Stimulated activated naive CD8-positive, alpha-beta T cell treated with anti-CD3 and anti-CD28 coated beads, Interleukin-15, Interleukin-2, amounts not matched to agents 100 ng/mL and 50 ng/mL, for 24 hours (primary cell): ENCODE data around the gene AIFM3.

Experiments used
- H3K27ac Mint-ChIP-seq: one replicate; pipeline ENCODE4 v1.8.0; 2021; ENCODE audit warnings: mild to moderate bottlenecking, mixed read lengths
- H3K27me3 Mint-ChIP-seq: one replicate; pipeline ENCODE4 v1.8.0; 2021; ENCODE audit warnings: mixed read lengths
- H3K36me3 Mint-ChIP-seq: one replicate; pipeline ENCODE4 v1.8.0; 2021; ENCODE audit warnings: low read depth, mixed read lengths
- H3K4me1 Mint-ChIP-seq: one replicate; pipeline ENCODE4 v1.8.0; 2021; ENCODE audit warnings: low read depth, mixed read lengths
- H3K4me3 Mint-ChIP-seq: one replicate; pipeline ENCODE4 v1.8.0; 2021; ENCODE audit warnings: mild to moderate bottlenecking, mixed read lengths
- H3K9me3 Mint-ChIP-seq: one replicate; pipeline ENCODE4 v1.8.0; 2021; ENCODE audit warnings: mixed read lengths

AIFM3 gene

DNA sequence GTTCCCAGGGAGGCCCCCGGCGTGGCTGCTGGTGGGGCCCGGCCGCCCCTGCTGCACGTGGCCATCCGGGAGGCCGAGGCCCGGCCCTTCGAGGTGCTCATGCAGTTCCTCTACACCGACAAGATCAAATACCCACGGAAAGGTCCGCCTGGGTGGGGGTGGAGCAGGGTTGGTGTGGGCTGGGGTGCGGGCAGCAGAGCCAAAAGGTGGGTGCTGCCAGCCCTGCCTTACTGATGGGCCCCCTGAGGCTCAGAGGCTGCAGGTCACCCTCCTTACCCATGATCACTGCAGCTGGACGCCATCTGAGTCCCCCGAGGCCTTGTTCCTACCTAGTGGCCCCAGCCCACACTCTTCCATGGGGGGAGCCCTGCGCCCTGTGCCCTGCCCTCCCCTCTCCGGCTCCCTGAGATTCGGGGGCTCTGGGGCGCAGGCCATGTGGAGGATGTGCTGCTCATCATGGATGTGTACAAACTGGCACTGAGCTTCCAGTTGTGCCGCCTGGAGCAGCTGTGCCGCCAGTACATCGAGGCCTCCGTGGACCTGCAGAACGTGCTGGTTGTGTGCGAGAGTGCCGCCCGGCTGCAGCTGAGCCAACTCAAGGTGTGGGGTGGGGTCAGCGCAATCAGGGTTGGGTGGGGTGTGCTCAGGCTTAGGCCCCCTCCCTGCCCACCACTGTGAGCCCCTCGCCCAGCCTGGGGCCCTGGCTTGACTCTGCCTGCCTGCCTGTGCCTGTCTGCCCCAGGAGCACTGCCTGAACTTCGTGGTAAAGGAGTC lies 27.3 kb downstream of the AIFM3 start:
- peaks cover 6% of the 10 kb centered on the region for H3K36me3 Mint-ChIP-seq
- peaks cover 4% of the 10 kb centered on the region for H3K4me1 Mint-ChIP-seq
- H3K27ac Mint-ChIP-seq: no peak overlapping the region
- H3K27me3 Mint-ChIP-seq: no peaks in the 10 kb centered on the region
- no peaks in the 10 kb centered on the region for H3K9me3 Mint-ChIP-seq
- no peak overlapping the region for H3K4me3 Mint-ChIP-seq

DNA sequence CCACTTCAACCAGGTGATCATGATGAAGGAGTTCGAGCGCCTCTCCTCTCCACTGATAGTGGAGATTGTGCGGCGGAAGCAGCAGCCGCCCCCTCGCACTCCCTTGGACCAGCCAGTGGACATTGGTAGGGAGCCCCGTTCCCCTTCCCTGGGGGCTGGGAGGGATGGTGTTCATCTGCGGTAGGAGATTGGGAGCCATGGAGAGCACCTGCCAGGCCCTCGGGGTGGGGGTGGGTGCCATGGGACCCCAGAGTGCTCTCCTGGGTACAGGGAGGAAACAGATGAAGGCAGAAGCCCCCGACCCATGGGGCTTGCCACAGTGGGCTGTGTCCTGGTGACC lies 27.8 kb downstream of the AIFM3 start:
- no peak overlapping the region for H3K27ac Mint-ChIP-seq
- H3K4me3 Mint-ChIP-seq: no peak overlapping the region
- peaks cover 7% of the 10 kb centered on the region for H3K4me1 Mint-ChIP-seq
- H3K27me3 Mint-ChIP-seq: no peaks in the 10 kb centered on the region
- H3K36me3 Mint-ChIP-seq: peaks cover 6% of the 10 kb centered on the region
- H3K9me3 Mint-ChIP-seq: no peaks in the 10 kb centered on the region

DNA sequence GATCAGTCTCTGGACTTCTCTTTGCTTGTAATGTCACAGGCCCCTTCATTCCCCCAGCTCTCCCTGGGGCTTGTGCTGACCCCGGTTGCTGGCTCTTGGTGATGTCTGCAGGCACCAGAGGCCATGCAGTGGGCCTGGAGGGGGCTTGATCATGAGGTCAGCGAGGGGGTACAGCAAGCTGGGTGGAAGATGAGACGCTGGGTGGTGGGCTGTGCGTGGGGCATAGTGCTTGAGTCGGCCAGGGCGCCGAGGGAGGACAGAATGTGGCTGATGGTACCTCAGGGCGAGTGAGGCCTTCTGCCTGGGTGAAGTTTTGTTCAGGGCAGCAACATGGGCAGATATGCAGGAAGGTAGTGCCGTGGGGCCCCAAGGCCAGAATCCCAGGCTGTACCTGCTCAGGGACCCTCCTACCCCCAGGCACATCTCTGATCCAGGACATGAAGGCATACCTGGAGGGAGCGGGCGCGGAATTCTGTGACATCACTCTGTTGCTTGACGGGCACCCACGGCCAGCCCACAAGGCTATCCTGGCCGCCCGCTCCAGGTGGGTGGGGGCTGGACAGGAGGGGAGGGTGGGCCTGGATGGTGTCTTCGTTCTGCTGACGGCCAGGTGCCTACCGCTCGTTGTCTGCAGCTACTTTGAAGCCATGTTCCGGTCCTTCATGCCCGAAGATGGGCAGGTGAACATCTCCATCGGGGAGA lies 28.4 kb downstream of the AIFM3 start:
- H3K27ac Mint-ChIP-seq: no peak overlapping the region
- no peak overlapping the region for H3K4me3 Mint-ChIP-seq
- H3K27me3 Mint-ChIP-seq: no peaks in the 10 kb centered on the region
- H3K4me1 Mint-ChIP-seq: peaks cover 11% of the 10 kb centered on the region
- H3K9me3 Mint-ChIP-seq: no peaks in the 10 kb centered on the region
- peaks cover 1% of the 10 kb centered on the region for H3K36me3 Mint-ChIP-seq

DNA sequence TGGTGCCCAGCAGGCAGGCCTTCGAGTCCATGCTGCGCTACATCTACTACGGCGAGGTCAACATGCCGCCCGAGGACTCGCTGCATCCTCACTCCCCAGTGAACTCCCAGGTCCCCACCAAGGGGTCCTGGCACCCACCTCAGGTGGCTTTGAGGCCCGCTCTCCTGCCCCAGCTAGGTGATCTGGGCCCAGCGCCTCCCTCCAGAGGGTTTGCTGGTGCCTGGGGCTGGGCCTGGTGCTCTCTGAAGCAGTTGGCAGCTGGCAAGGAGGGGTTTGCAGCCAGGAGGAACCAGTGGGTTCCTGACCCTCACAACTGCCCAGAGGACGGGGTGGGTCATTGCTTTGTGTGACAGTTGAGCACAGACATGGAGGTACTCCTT lies 29.0 kb downstream of the AIFM3 start:
- Mint-ChIP-seq H3K4me3 (no peak overlapping the region), H3K27ac (no peak overlapping the region), H3K9me3 (no peaks in the 10 kb centered on the region), H3K27me3 (no peaks in the 10 kb centered on the region), H3K4me1 (peaks cover 14% of the 10 kb centered on the region), H3K36me3 (no peaks in the 10 kb centered on the region)

DNA sequence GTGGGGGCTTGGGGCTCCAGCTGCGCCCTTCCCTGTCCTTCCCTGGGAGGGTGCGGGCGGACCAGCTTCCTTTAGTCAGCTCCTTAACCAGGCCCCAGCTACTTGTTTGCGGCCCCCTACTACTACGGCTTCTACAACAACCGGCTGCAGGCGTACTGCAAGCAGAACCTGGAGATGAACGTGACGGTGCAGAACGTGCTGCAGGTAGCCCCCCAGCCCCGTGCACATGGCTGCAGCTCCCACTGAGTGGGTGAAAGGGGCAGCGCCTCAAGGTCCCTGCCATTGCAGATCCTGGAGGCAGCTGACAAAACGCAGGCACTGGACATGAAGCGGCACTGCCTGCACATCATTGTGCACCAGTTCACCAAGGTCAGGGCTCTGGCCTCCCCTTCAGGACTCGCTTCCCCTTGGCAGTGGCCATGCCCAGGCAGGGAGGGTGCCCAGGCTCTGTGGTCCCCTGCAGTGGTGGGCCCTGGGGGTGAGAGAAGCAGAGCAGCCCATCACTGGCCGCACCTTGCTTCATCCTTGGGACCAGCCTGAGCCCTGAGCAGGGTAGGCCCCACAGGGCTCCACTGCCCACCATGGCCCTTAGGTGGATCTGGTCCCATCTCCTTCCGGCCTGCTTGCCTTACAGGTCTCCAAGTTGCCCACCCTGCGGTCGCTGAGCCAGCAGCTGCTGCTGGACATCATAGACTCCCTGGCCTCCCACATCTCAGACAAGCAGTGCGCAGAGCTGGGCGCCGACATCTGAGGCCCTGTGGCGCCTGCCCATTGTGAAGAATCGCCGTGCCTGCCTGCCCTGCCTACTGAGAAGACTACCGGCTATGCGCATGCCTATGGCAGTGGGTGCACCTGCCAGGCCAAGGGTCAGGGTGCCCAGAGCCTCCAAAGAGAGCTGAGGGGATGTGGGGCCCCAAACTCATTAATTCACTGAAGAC lies 29.8 kb downstream of the AIFM3 start:
- H3K4me3 Mint-ChIP-seq: no peak overlapping the region
- no peaks in the 10 kb centered on the region for H3K27me3 Mint-ChIP-seq
- H3K27ac Mint-ChIP-seq: no peak overlapping the region
- H3K9me3 Mint-ChIP-seq: no peaks in the 10 kb centered on the region
- H3K36me3 Mint-ChIP-seq: peaks cover 4% of the 10 kb centered on the region
- H3K4me1 Mint-ChIP-seq: peaks cover 21% of the 10 kb centered on the region

DNA sequence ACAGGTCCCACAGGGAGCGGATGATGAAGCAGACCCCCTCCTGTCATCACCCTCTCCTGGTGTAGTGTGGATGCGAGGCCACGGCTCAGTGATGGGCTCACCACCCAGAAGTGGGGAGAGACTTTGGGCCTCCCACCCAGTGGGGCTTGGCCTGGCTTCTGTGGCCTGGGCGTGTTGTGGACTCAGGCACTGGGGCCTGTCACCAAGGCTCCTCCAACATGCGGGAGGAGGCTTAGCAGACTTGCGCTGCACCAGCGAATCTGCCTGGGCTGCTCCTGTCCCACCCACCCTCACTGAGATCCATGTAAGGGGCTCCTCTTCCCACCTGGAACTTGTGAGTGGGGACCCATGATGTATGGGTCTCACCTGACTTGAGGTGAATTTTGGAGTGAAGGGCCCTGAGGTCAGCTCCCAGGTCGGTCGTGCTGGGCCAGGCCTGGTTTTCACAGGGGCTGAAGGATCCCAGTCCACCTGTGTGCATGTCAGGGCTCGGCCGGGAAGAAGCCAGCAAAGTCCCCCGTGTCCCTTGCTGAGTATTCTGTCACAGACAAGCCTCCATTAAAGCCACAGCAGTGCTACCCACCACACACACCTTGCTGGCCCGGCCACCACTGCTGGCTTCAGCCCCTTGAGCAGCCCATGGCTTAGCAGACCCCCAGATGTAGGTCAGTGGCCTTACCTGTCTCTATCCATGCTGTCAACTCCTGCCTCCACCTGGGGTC lies 30.6 kb downstream of the AIFM3 start:
- no peak overlapping the region for H3K27ac Mint-ChIP-seq
- H3K4me1 Mint-ChIP-seq: peaks cover 21% of the 10 kb centered on the region
- H3K27me3 Mint-ChIP-seq: no peaks in the 10 kb centered on the region
- H3K9me3 Mint-ChIP-seq: no peaks in the 10 kb centered on the region
- peaks cover 4% of the 10 kb centered on the region for H3K36me3 Mint-ChIP-seq
- no peak overlapping the region for H3K4me3 Mint-ChIP-seq

DNA sequence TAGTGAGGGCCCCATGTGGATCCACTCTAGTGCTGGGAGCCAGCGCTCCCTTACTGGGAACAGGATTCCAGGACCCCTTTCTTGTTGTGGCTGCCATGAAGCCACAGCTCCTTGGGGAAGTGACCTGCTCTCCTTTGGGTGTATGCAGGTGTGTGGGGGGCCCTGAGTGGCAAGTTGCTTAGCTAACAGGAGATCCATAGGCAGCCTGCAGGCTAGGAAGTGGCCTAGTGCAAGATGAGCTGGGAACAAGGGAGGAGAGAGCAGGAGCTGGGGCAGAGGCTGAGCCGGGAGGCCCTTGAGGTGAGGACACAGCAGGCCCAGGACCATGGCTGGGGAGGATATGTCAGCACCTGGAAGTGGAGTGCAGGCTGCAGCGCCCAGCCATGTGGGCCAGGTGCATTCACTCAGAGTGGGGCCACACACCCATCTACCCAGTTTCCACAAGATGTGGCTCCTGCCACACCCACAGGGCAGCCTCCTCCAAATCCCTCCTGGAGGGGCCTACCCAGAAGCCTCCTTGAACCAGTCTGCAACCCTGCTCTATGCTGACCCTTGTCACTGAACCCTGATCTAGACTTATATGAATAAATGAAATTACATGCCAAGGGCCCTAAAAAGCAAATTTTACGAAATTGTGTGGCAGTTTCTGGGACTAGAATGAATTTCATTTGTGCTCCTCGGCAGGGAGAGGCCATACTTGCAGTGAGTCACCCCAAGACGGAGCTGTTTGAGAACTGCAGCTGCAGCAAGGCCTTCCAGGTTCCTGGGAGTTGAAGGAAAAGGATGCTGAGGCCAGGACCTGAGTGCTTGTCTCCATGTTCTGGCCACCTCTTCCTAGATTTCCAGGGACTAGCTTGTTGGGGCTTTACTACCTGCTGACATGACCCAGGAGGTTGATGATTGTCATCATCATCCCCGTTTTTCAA lies 31.6 kb downstream of the AIFM3 start:
- no peak overlapping the region for H3K4me3 Mint-ChIP-seq
- H3K4me1 Mint-ChIP-seq: peaks cover 31% of the 10 kb centered on the region
- H3K36me3 Mint-ChIP-seq: peaks cover 4% of the 10 kb centered on the region
- no peaks in the 10 kb centered on the region for H3K9me3 Mint-ChIP-seq
- H3K27ac Mint-ChIP-seq: peak overlapping the region; percentile 76
- H3K27me3 Mint-ChIP-seq: no peaks in the 10 kb centered on the region

DNA sequence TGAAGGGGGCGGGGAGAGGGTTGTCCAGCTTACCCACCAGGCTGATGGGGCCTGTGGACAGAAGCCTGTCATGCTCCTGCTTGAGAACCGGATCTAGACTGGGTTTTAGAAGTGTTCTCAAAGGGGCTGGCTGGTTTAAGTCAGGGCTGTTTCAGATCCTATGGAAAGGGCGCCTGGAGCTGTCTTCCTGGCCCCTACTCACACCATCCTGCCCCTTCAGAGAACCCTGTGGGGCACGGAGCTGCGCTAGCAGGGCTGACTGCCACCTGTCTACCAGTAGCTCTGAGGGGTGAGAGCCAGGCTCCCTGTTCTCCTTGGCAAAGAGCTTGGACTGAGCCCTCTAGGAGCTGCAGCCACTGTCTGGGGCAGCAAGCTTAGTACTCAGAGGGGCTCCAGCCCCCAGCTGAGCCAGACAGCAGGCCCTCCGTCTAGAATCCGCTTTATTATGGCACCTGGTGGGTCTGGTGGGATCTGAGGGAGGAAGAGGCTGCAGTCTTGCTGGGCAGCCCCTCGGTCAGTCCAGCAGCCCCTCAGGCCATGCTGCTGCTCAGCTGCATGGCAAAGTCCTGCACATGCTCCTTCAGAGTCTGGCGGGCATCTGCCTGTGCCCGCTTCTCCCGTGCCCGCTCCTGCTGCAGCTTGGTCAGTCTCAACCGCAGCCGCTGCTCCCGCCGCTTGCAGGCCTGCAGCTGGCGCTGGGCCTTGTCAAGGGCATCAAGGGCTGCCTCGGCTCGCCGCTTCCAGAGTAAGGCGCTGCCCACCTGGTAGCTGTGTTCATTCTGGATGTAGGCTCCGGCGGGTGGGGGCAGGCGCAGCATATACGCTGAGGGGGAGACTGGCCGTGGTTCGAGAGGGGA lies 32.5 kb downstream of the AIFM3 start:
- Mint-ChIP-seq H3K27me3 (no peaks in the 10 kb centered on the region), H3K4me1 (peaks cover 34% of the 10 kb centered on the region), H3K27ac (peak overlapping the region; percentile 31), H3K4me3 (peak overlapping the region; percentile 96), H3K36me3 (peaks cover 4% of the 10 kb centered on the region), H3K9me3 (no peaks in the 10 kb centered on the region)

DNA sequence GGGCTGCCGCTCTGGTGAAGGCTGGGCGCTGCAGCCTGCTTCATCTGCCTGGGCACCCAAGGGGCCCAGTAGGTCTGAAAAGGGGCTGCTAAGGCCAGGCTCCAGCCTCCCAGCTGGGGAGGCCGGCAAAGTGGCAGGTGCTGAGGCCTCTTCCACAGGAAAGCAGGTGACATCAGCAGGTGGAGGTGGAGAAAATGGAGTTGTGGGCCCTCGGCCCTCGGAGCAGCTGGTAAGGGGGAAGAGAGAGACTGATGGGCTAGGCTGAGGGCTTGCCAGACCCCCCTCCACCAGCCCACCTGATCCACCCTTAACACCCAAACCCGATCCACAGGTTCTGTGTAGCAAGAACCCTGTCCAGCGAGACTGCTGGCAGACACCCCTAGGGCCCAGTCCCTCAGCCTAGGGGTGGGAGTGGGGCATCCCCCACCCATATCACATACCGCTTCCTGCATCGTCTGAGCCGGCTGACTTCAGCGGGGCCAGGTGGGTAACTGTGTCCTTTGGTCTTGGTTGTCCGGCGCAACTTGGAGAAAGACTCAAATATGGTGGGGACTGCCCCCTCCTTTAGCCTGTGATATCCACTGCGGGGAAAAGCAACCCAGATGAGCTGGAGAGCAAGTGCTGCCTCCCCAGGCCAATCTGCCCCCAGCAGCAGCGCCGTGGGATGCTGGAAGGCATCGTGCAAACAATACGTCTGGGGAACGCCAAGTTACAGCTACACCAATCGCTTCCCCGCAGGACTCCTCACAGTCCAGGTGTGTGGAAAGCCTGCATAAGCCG lies 33.3 kb downstream of the AIFM3 start:
- Mint-ChIP-seq H3K4me1 (peaks cover 34% of the 10 kb centered on the region), H3K27ac (peak overlapping the region; percentile 99), H3K36me3 (peaks cover 4% of the 10 kb centered on the region), H3K9me3 (no peaks in the 10 kb centered on the region), H3K4me3 (peak overlapping the region; percentile 96), H3K27me3 (no peaks in the 10 kb centered on the region)

DNA sequence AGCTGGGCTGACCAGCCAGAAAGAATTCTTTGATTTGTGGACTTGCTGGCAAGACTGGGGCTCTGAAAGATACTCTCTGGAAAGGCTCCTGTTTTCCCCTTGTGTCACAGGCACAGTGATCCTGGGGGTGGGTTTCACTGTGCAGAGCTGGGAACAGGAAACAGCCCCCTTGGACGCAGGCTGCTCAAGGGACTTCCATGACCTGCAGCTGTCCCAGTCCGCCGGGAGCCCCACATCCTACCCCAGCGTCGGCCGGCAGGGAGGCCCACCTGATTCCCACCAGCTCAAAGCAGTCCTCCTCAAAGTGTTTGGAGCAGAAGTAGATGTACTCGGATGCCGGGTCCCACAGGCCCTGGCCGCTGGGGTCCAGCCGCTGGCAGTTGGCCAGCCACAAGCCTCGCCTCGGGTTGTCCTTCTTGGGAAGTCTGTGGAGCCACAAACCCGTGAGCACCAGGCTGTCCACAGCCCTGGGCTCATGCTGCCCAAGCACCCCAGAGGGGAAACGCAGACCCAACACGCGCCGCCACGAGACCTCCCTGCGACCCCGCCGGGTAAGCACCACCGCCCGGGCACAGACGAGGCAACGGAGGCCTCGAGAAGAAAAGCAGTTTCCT lies 34.0 kb downstream of the AIFM3 start:
- Mint-ChIP-seq H3K4me1 (peaks cover 34% of the 10 kb centered on the region), H3K36me3 (peaks cover 4% of the 10 kb centered on the region), H3K4me3 (peak overlapping the region; percentile 96), H3K27ac (peak overlapping the region; percentile 99), H3K27me3 (no peaks in the 10 kb centered on the region), H3K9me3 (no peaks in the 10 kb centered on the region)

DNA sequence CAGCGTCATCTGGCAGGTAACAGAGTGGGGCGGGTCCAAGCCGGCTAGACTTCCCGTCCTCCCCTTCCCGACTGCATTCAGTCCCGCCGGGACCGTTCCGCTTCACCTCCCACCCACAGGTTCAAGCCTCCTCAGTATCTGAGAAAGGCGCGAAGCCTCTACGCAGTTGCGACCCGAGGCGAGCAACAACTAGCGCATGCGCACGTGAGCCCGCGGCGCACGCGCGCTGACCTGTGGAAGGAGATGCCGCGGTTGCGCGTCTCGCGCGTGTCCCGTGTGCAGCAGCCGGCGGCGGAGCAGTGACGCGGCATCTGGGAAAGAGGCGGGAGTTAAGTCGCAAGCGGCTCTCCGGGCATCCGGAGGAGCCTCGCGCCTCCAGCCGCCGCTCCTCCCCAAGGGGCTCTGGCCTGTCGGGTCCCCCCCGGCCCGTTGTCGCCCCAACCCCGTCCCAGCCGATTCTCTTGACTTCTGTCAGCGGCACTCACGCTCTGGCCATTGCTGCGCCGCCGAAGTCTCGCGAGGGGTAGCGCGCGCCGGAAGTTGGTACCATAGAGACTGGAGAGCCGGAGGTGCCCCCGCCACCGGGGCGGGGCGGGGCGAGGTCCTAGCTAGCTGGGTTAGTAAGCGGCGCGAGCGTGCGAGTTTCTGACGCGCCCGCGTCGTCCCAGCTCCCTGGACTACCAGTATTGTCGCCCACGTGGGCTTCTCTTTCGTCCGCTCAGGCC lies 34.7 kb downstream of the AIFM3 start, which contains the start of gene THAP7:
THAP7 (minus strand) TSS at position 518 of the 725 bp plus-strand sequence; CDS start at position 311, 207 bp downstream.
- no peaks in the 10 kb centered on the region for H3K27me3 Mint-ChIP-seq
- peak within 1 kb of the TSS; percentile 99 for H3K27ac Mint-ChIP-seq
- H3K4me3 Mint-ChIP-seq: peak within 1 kb of the TSS; percentile 96
- peaks cover 4% of the 10 kb centered on the region for H3K36me3 Mint-ChIP-seq
- no peaks in the 10 kb centered on the region for H3K9me3 Mint-ChIP-seq
- H3K4me1 Mint-ChIP-seq: peaks cover 34% of the 10 kb centered on the region
